GM19099 (cell line): ENCODE measurements around the gene KRT8.

Experiments
- POLR2A ChIP-seq: IDR thresholded peaks from 3 replicates; pipeline ENCODE4 v1.6.1; 2011; ENCODE audit warnings: low read depth; ENCODE audit not compliant: insufficient read length; ENCODE audit errors: extremely low read depth

KRT8 gene

GRCh38 chr12:52874573-52875435 lies 30.1 kb downstream of the KRT8 start:
- no peak for TF ChIP-seq POLR2A

- TF ChIP-seq POLR2A = no peak
Measured at GRCh38 chr12:52873832-52874572, 30.9 kb downstream of the KRT8 start.

DNA sequence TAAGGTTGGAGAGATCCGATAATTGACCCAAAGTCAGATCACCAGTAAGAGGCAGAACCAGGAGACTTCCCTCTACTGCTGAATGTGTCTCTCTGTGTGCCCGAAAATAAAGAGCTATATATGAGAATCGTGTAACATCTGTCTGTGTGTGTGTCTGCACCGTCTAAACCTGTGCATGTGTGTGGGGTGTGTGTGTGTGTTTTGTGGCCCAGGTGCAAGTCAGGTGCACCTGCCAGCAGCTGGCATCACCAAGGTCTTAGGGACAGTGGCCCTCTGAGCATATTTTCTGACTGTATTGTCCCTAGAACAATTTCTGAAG lies 31.4 kb downstream of the KRT8 start:
- TF ChIP-seq POLR2A = no peak

- TF ChIP-seq POLR2A = no peak
Measured at GRCh38 chr12:52872644-52873389, 32.1 kb downstream of the KRT8 start.

- TF ChIP-seq POLR2A = no peak
Measured at GRCh38 chr12:52871291-52872039, 33.4 kb downstream of the KRT8 start.

- TF ChIP-seq POLR2A = no peak
Measured at GRCh38 chr12:52870361-52871290, 34.2 kb downstream of the KRT8 start.

DNA sequence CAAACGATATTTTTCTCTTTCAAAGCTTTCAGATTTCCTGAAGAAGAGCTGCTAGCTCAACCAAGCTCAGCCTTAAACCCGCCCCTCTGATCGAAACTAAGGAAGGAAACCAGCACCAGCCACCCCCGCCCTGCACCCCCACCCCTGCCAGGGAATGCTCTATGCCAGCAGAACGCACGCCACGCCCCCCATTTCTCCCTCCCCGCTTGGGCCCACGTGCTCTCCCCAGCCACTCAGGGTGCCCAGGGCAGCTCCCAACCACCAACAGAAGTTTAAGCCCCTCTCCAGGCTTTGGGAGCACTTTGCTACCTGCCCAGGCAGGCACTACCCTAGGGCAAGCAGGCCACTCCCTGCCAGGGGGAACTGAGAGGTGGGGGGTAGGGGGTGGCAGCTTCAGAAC lies 37.2 kb downstream of the KRT8 start:
- TF ChIP-seq POLR2A = no peak

GRCh38 chr12:52867152-52867551 lies 37.7 kb downstream of the KRT8 start:
- TF ChIP-seq POLR2A = no peak

- no peak for TF ChIP-seq POLR2A
Measured at GRCh38 chr12:52865090-52865944, 39.6 kb downstream of the KRT8 start.

DNA sequence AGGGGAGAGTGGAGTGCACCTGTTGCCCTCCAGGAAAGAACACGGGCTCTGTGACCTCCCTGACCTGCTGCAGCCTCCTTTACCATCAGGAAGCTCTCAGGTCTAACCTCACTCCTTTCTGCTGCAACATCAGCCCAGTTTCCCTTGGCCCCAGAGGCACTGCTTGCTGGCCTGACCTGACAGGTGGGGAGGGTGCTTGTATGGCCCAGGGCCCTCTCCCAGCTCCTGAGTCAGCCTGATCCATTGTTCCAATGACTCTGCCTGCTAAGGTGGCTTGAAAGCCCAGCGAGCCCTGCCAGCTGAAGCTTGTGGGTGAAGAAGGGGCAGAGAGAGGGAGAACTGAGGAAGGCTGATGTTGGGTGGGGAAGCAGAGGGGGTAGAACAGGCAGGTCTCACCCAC lies 42.9 kb downstream of the KRT8 start:
- TF ChIP-seq POLR2A = no peak

DNA sequence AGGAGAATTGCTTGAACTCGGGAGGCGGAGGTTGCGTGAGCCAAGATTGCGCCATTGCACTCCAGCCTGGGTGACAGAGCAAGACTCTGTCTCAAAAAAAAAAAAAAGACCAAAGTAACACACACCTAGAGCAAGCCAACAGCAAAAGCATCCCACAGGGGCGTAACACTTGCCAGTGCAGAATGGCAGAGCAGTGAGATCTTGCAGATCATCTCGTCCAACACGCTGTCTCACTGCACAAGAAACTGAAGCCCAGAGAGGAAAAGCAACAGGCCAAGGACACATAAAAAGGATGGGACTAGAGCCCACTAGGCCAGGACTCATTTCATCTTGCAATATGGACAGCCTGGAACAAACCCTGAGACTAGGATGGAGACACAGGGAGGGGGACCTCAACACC lies 43.4 kb downstream of the KRT8 start:
- TF ChIP-seq POLR2A = no peak

DNA sequence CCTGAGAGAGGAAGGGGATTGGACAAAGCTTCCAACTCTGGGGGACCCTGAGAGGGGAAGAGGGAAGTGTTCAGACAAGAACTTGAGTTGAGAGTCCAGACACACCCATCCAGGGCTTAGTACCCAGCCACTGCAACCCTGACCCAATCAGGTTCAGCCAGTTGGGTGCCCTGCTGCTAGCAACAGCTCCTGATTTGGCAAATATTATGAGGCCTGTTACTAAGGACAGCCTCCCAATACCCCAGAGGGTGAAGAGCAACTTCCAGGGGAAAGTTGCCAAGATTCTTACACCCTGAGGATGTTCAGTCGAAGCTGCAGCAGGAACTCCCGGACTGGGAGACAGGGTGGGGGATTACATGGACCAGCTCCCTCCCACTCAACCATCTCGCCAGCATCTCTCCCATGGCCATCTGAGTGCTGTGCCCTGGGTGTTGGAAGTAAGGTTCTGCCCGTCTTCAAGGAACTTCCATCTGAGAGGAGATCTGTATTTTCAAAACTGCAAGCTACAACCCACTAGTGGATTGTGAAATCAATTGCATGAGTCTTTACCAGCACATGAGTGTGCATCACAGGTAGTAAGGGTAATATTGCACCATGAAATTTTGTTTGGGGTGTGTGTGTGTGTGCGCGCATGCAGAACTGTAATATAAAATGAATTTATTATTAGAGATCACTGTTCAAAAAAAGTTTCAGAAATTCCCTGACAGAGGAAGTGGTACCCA lies 44.6 kb downstream of the KRT8 start:
- no peak for TF ChIP-seq POLR2A
